Fibroblast of lung (primary cell): ENCODE measurements around the gene PPM1D.

Experiments used
- EZH2 ChIP-seq: IDR thresholded peaks from 2 replicates; pipeline ENCODE4 v1.5.1; 2012; ENCODE audit warnings: low read length, control low read depth, mild to moderate bottlenecking; ENCODE audit errors: missing control alignments
- TF ChIP-seq, protein P1 (sequence below), 2 donors: IDR thresholded peaks in 1 of 2; conservative IDR thresholded peaks in 1 of 2; 1 replicate in 1 of 2; 2 replicates in 1 of 2; pipeline ENCODE4 v1.5.1; 2011 to 2012; ENCODE audit warnings: low read length in 2 of 2, control low read depth in 1 of 2, inconsistent platforms in 1 of 2, low read depth in 1 of 2, mild to moderate bottlenecking in 1 of 2

DNA sequence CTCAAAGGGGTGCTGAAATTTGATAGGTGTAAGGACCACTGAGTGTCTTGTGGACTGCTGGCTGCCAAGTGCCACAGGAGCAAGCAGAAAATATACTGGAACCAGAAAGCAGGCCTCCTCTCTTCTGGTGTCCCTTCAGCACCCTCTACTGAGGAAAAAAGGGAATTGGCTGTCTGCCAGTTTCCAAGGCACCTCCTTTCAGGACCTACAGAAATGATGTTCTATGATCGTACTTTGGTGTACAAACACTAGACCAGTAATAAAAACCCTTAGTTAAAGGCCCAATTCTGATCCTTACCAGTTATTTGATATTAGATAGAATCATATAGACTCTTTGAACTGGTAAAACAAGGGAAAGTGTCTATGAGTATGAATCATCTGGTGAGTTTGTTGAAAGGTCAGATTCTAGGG, 41.8 kb downstream of the PPM1D start:
- TF ChIP-seq EZH2: no peak
- TF ChIP-seq, protein P1, sequence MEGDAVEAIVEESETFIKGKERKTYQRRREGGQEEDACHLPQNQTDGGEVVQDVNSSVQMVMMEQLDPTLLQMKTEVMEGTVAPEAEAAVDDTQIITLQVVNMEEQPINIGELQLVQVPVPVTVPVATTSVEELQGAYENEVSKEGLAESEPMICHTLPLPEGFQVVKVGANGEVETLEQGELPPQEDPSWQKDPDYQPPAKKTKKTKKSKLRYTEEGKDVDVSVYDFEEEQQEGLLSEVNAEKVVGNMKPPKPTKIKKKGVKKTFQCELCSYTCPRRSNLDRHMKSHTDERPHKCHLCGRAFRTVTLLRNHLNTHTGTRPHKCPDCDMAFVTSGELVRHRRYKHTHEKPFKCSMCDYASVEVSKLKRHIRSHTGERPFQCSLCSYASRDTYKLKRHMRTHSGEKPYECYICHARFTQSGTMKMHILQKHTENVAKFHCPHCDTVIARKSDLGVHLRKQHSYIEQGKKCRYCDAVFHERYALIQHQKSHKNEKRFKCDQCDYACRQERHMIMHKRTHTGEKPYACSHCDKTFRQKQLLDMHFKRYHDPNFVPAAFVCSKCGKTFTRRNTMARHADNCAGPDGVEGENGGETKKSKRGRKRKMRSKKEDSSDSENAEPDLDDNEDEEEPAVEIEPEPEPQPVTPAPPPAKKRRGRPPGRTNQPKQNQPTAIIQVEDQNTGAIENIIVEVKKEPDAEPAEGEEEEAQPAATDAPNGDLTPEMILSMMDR (conservative IDR thresholded peaks at IDR 0.05 in 1 of 2, IDR thresholded peaks at IDR 0.05 in 1 of 2; ENCODE audit: low read depth in 1 of 2, low read length in 2 of 2): peak; percentile 49 to 68
